ENCODE results near the gene GPSM1.
"Not testable (repeated sequence)": the region's sequence is repeated elsewhere in the genome, so short reads cannot be mapped to it uniquely, and the experiment has no call there.

Gene GPSM1

DNA sequence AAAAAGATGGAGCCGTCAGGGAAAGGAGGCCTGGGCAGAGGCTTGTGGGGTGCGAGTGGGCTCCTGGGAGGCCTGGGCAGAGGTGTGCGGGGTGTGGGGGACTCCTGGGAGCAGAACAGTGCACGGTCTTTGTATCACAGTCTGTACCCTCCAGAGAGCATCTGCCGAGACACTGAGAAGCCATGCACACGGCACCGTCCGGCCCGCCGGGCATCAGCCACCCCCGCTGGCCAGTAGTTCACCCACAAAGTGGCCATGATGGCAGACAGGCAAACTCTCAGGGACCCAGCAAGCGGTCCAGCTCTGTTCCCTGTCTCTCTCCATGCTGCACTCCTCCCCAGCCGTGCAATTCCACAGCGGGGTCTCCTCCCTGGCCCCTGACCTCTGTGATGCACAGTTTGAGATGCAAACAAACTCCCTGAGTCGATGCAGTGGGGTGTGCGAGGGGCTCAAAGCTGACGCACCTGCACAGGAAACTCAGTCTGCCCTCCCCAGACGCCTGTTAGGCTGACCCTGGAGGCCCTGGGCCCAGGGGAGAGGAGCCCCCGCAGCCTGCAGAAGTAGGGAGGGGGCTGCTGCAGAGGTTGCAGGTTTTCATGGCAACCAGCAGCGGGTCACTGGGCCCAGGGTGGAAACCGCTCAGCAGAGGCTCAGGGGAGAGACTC, 9.1 kb upstream of the GPSM1 start:
- DNase-seq (ENCODE audit: low spot score) = no peak

- no peak for DNase-seq (ENCODE audit: low spot score)
Observed at GRCh38 chr9:136318776-136319241, 8.5 kb upstream of the GPSM1 start.

GRCh38 chr9:136319244-136319643, 8.1 kb upstream of the GPSM1 start:
- not testable (repeated sequence) for DNase-seq (ENCODE audit: low spot score)

DNA sequence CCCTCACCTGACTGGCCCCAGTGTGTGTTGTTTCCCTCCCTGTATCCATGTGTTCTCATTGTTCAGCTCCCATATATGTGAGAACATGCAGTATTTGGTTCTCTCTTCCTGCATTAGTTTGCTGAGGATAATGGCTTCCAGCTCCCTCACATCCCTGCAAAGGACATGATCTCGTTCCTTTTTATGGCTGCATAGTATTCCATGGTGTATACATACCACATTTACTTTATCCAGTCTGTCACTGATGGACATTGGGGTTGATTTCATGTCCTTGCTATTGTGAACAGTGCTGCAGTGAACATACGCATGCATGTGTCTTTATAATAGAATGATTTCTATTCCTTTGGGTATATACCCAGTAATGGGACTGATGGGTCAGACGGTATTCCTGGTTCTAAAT, 7.4 kb upstream of the GPSM1 start:
- DNase-seq (ENCODE audit: low spot score) = not testable (repeated sequence)

- DNase-seq (ENCODE audit: low spot score) = not testable (repeated sequence)
Observed at GRCh38 chr9:136320972-136321371, 6.4 kb upstream of the GPSM1 start.

DNA sequence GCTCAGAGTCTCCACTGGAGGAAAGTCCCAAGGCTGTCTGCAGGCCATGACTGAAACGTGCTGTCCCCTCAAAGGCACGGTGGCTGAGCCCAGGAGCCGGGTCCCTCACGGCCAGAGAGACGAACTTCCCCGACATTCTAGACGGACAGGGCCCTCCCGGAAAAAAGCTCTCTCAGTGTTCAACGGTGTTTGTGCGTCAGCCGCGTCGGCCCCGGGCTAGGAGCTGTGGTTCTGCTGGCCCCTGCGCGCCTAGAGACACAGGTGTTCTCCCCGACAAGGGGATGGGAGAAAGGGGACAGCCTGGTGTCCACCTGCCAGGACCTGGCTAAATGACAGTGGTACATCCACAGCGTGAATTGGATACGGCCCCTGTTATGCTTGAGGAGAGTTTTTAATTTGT, 5.8 kb upstream of the GPSM1 start:
- DNase-seq (ENCODE audit: low spot score) = no peak

DNA sequence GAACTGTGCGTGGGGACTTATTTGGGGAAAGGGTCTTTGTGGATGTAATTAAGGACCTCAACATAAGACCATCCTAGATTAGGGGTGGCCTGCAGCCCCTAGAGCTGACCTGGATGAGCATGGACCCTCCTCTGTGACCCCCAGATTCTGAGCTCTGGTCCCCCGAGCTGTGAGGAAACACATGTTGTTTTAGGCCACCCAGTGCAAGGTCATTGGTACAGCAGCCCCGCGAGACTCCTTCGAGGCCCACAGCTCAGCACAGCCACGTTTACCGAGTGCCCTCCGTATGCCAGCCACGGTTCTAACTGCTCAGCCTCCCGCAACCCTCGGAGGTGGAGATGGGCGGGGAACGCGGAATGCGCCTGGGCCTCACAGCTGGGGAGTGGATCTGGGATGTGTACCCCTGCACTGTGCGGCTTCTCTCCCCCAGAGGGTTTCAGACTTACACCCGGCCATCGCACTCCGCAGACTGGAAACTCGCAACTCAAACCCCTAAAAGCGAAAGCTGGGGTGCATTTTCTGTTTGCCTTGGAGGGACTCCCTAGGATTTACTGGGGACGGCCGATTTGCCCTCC, 4.5 kb upstream of the GPSM1 start:
- DNase-seq (ENCODE audit: low spot score) = no peak

DNA sequence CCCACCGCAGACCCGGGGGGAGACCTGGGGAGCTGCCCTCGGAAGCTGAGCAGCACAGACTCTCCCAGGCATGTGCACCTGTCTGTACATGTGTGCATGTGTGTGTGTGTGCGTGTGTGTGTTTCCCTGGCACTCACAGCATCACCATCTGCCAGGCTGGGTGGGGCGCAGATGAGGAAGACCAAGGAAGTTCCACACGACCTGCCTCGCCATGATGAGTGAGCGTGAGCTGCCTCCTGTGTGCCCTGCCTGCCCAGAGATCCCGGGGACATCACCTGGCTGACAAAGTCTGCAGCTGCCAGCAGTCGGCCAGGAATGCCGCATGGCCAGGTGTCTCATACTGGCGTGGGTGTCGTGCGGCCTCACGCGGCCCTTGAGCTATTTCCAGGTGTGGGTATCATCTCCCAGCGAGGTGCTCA, 4.0 kb upstream of the GPSM1 start:
- DNase-seq (ENCODE audit: low spot score) = no peak

- no peak for DNase-seq (ENCODE audit: low spot score)
Observed at GRCh38 chr9:136324501-136325300, 2.6 kb upstream of the GPSM1 start.

GRCh38 chr9:136325358-136325757, 2.0 kb upstream of the GPSM1 start:
- no peak for DNase-seq (ENCODE audit: low spot score)

DNA sequence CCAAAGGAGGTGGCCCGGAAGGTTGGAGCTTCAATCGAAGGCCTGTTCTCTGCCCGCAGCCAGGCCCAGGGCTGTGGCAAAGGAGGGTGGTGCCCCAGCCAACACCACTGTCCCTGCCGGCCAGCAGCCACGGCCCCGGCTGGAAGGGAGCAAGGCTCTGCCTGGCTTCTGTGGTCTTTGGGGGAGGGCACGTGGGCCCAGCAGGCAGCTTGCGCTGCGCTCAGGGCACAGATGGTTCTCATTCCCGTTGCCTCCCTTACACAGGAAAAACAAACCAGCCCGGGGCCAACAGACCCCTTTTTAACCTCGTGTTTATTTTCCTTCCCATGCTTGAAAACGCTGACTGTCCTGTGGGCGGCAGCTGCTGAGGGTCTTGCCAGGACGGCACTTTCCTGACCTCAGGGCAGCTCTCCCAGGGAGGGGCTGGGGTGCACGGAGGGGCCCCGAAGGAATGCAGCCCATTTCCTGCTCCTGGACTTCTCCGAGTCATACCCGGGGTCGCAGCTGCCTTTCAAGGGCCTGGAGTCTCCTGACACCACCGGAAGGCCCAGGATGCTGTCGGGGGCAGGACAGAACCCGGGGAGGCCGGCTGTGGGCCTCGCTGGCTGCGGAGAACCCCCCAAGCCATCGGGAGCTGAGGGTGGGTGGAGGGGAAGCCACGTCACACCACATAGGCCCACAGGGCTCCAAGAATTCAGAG, 1.1 kb upstream of the GPSM1 start:
- no peak for DNase-seq (ENCODE audit: low spot score)

DNA sequence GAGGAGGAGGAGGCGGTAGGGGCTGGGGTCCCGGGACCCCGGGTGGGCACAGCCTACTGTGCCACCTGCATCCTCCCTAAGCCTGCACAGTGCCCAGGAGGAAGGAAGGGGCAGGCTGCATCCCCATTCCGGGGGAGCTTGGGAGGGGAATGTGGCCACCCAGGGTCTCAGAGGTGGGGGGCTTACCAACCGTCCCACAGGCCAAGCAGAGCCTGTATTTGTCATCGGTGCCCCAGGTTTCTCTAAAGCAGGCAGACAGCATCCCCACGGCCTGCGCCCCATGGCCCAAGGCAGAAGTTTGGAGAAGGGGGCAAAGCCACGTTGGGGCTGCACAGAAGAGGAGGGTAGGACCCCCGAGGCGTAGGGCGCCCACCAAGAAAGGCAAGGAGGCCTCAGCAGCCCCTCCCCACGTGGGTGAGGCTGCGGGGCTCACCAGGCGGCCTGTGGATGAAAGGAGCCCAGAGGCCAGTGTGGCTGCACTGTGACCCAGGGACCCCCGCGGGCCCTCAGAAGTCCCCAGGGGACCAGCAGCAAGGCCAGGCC, 507 bp upstream of the GPSM1 start:
- no peak for DNase-seq (ENCODE audit: low spot score)

- DNase-seq (ENCODE audit: low spot score) = no peak
Observed at GRCh38 chr9:136328011-136328621, 777 bp downstream of the GPSM1 start.

GRCh38 chr9:136328622-136329041, 1.3 kb downstream of the GPSM1 start:
- DNase-seq (ENCODE audit: low spot score) = peak; percentile 57

GRCh38 chr9:136329211-136329627, 1.9 kb downstream of the GPSM1 start:
- no peak for DNase-seq (ENCODE audit: low spot score)

GRCh38 chr9:136329636-136330405, 2.5 kb downstream of the GPSM1 start:
- DNase-seq (ENCODE audit: low spot score) = no peak

GRCh38 chr9:136330406-136330990, 3.2 kb downstream of the GPSM1 start:
- no peak for DNase-seq (ENCODE audit: low spot score)

DNA sequence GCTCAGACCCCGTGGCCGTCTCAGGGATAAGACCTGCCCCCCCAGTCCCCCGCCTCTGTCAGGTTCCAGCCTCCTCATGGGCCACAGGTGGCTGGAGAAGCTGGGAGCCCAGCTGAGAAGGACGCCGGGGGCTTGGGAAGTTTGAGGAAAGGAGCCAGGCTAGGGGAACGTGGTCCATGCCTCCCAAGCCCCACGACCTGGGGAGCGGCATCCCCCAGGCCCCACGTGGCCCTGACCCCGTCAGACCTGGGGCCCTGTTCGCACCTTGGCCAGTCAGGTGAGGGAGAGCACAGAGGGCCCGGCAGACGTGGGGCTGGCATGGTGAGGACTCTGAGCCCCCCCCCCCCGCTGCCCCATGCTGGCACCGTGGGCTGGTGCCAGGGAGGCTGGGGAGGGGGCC, 3.7 kb downstream of the GPSM1 start:
- DNase-seq (ENCODE audit: low spot score) = no peak

GRCh38 chr9:136331556-136332481, 4.5 kb downstream of the GPSM1 start:
- DNase-seq (ENCODE audit: low spot score) = no peak
